Bronchial epithelial cell (primary cell): ENCODE results near the gene NACC1. TPM values are rescaled to one million over a fixed set of nuclear protein-coding genes. Genes with fewer than 3 reads are reported as not detected.

ENCODE experiments used
- DNase-seq: peaks from one replicate; pipeline ENCODE4 v3.0.0-alpha.2; 2010; ENCODE audit warnings: low read depth
- FAIRE-seq: peaks from 2 replicates; lab custom pipeline; 2011; peaks lifted over from hg19 to GRCh38; lab: Jason Lieb, UNC
- H3K27me3 ChIP-seq: 2 replicates; pipeline ENCODE4 v1.5.1; 2011; ENCODE audit warnings: low read length; ENCODE audit not compliant: control insufficient read depth, insufficient read depth
- H3K36me3 ChIP-seq: 2 replicates; pipeline ENCODE4 v1.5.1; 2011; ENCODE audit warnings: low read length; ENCODE audit not compliant: control insufficient read depth, insufficient read depth
- H3K4me3 ChIP-seq: 2 replicates; pipeline ENCODE4 v1.5.1; 2011; ENCODE audit warnings: mild to moderate bottlenecking, low read depth, low read length, control low read depth
- CTCF ChIP-seq: IDR thresholded peaks from 2 replicates; pipeline ENCODE4 v1.5.1; 2011; ENCODE audit warnings: mild to moderate bottlenecking, moderate library complexity, low read length, control low read depth, inconsistent platforms; ENCODE audit not compliant: insufficient read depth, severe bottlenecking
- total RNA-seq: library from RNA; depleted of rRNA; stranded (reverse); fragments of >200 nt; gene quantifications from 2 replicates; pipeline ENCODE4 v1.2.1, GENCODE V29; 2014

NACC1 gene
- total RNA-seq = 20.3 and 46.6 TPM in 2 replicates

- peaks cover 7% of the 10 kb centered on the region for H3K36me3 ChIP-seq
- DNase-seq = peak; percentile 65
- H3K4me3 ChIP-seq = peak within 1 kb of the TSS; percentile 93
- FAIRE-seq = no peak
- no peak for TF ChIP-seq CTCF
- H3K27me3 ChIP-seq = no peaks in the 10 kb centered on the region
These were observed at the start of gene NACC1 for GRCh38 chr19:13117772-13118423. NACC1 (plus strand) TSS chr19:13118264; CDS start chr19:13135208, 16,944 bp downstream.

- H3K4me3 ChIP-seq = no peak overlapping the region
These were observed 48.4 kb upstream of the NACC1 start for GRCh38 chr19:13069415-13070359.

DNA sequence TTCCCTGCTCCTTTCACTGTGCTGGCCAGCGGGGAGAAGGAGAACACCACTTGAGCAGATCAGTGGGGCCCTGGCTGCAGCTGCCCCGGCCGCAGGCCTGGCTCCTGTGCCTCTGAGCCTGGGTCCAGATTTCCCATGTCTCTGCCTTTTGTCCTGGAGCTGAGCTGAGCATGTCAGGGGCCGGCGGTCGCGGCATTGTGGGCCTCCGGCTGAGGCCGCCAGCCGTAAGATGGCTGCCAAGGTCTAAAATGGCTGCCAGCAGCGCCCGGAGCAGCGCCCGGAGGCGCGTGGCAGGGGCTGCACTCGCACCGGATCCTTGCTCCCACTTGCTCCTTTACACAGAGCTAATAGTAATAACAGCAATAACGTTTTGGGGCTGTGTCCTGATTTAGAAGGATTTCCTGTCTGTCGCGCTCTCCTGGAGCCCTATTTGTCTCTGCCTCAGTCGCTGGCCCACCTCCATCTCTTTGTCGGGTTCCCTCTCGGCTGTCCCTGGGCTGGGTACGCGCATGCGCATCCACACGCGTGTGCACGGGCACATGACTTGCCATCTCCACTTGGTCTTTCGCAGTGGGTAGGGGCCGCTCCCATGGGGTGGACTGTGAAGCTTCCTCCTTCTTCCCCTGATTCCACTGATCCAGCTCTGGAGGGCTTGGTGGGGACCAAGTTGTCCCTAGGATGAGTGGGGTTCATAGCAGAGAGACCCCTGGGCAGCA lies 47.5 kb upstream of the NACC1 start:
- Histone ChIP-seq H3K4me3 (no peak overlapping the region), H3K36me3 (peaks cover 9% of the 10 kb centered on the region), H3K27me3 (no peaks in the 10 kb centered on the region)
- DNase-seq (no peak), FAIRE-seq (no peak)
- no peak for TF ChIP-seq CTCF

More at GRCh38 chr19:13069415-13070359, 48.4 kb upstream of the NACC1 start:
- H3K27me3 ChIP-seq = no peaks in the 10 kb centered on the region
- DNase-seq (no peak), FAIRE-seq (no peak)
- H3K36me3 ChIP-seq = peaks cover 5% of the 10 kb centered on the region
- TF ChIP-seq CTCF = no peak

DNA sequence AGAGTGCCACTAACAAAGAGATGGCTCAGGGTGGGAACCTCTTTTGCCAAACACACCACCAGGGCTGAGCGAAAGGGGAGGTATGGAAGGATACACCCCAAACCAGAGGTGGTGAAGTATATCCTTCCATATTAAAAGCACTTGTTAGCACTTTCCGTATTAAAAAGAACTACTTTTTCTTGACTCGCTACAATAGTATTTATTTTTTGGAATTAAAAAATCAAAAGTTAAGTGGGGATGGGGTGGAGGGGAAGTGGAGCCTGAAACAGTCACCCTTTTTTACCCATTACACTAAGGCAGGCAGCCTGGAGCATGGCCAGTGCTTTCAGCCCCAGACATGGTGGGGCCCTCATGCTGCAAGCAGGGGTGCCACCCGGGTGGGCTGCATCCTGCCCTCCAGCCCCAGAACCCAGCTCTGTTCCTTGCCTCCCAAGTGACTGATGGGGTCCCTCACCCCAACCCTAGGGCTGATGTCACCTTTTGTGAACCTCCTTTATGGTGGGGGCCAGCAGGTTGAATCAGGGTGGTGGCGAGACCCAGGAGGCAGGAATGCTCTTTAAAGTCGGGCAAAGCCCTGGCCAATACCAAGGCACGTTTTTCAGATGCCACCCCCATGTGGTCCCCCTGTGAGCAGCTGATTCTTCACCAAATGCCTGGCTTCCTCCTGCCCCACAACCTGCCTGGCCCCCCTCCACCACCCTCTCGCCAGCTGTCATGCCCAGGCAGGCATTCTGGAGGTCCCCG lies 46.4 kb upstream of the NACC1 start:
- FAIRE-seq = no peak

More for the DNA sequence above, 46.4 kb upstream of the NACC1 start:
- no peaks in the 10 kb centered on the region for H3K27me3 ChIP-seq
- DNase-seq = no peak
- no peak for TF ChIP-seq CTCF
- no peak overlapping the region for H3K4me3 ChIP-seq
- peaks cover 9% of the 10 kb centered on the region for H3K36me3 ChIP-seq
